Aorta (tissue), 5 donors: Measurements from ENCODE around the gene TYK2. TPM values are rescaled to one million over a fixed set of nuclear protein-coding genes. Genes with fewer than 3 reads are reported as not detected.

ENCODE experiments used
- ATAC-seq: fragments of 200-7000 bp; cut with Tn5 transposase; one replicate; pipeline ENCODE4 v1.9.1; 2022; ENCODE audit warnings: moderate library complexity; ENCODE audit not compliant: low FRiP score
- DNase-seq, 2 donors: peaks; one replicate each; pipeline ENCODE4 v3.0.0-alpha.2; 2020
- H3K27ac ChIP-seq, 2 donors: one replicate each; pipeline ENCODE4 v1.5.1; 2013; ENCODE audit warnings: low read length in 2 of 2, mild to moderate bottlenecking in 2 of 2, moderate library complexity in 2 of 2, control low read depth in 1 of 2, inconsistent platforms in 1 of 2, low read depth in 1 of 2
- H3K27me3 ChIP-seq, 2 donors: one replicate each; pipeline ENCODE4 v1.6.1; 2013; ENCODE audit warnings: control low read depth in 1 of 2, low read length in 1 of 2, mild to moderate bottlenecking in 1 of 2, moderate library complexity in 1 of 2; ENCODE audit not compliant: insufficient read depth in 2 of 2, control insufficient read depth in 1 of 2
- H3K36me3 ChIP-seq, 2 donors: one replicate each; pipeline ENCODE4 v1.6.1; 2013; ENCODE audit warnings: control low read depth in 1 of 2, low read length in 1 of 2, mild to moderate bottlenecking in 1 of 2; ENCODE audit not compliant: insufficient read depth in 2 of 2, control insufficient read depth in 1 of 2
- H3K4me1 ChIP-seq, 2 donors: one replicate each; pipeline ENCODE4 v1.6.1; 2013; ENCODE audit warnings: low read length in 2 of 2, control low read depth in 1 of 2, mild to moderate bottlenecking in 1 of 2, moderate library complexity in 1 of 2; ENCODE audit not compliant: insufficient read depth in 2 of 2, control insufficient read depth in 1 of 2
- H3K4me3 ChIP-seq, 2 donors: one replicate each; pipeline ENCODE4 v1.5.1; 2013; ENCODE audit warnings: low read length in 2 of 2, control low read depth in 1 of 2, mild to moderate bottlenecking in 1 of 2
- H3K9me3 ChIP-seq: one replicate; pipeline ENCODE4 v1.6.1; 2013; ENCODE audit warnings: mild to moderate bottlenecking, low read length; ENCODE audit not compliant: control insufficient read depth
- WGBS, 2 donors: extraction: QIAGEN DNeasy Blood & Tissue Kit; methylation state at CpG; one replicate each; pipeline ENCODE4 v1.1.7; 2013; 5-methylcytosine and 5-hydroxymethylcytosine counted together
- intact Hi-C, 2 donors: fragments of 100-400 bp; cut with DNase I; formaldehyde crosslinking; loops; one replicate each; pipeline versions ENCODE4 v1.14.2 to v1.15.0; 2022
- polyA plus RNA-seq, 2 donors: library from polyadenylated mRNA; stranded (reverse); fragments of 200-250 nt; gene quantifications; one replicate each; pipeline ENCODE4 v1.2.3, GENCODE V29; 2013
- total RNA-seq, 2 donors: library from RNA; stranded (reverse); fragmentation: NEBNext Ultra II Directional; extraction: Animal tissue kit (Norgen Biotek cat#: 25700); gene quantifications; one replicate each; pipeline ENCODE4 v1.2.1, GENCODE V29; 2021
- donor health status: healthy with polysubstance abuse.
- donor health status: Bipolar disorder and iron deficiency.
- donor health status: DM: no; HTN: no; CAD: no.
- donor health status: DM: no; HTN: no; CAD: no.
- donor health status: DM: yes; HTN: yes; CAD: no.

Gene TYK2
- total and polyA plus RNA-seq, 4 donors, result 33.2 to 253 (median 106) TPM

DNA sequence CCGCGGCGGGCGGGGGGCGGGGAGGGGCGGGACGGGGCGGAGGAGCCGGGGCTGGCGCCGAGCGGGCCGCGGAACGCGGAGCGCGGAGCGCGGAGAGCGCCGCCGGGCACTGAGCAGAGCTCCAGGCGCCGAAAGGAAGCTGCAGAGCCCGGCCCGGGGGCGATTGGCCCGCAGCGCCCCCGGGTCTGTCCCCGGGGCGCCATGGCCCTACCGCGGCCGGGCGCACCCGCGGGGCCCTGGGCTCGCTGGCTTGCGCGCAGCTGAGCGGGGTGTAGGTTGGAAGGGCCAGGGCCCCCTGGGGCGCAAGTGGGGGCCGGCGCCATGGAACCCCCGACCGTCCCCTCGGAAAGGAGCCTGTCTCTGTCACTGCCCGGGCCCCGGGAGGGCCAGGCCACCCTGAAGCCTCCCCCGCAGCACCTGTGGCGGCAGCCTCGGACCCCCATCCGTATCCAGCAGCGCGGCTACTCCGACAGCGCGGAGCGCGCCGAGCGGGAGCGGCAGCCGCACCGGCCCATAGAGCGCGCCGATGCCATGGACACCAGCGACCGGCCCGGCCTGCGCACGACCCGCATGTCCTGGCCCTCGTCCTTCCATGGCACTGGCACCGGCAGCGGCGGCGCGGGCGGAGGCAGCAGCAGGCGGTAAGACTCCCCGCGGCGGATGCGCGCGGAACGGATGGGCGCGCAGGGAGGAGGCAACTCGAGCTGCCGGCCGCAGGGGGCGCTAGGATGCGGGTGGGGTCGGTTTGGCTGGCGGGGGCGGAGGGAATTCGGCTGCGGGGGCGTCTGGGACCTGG lies 40.3 kb upstream of the TYK2 start, which contains the start of gene PDE4A:
PDE4A (plus strand) TSS at position 95 of the 796 bp plus-strand sequence; CDS start at position 322, 227 bp downstream.
- H3K4me3 ChIP-seq, result no peak within 1 kb of the TSS
- ATAC-seq, result no peak

DNA sequence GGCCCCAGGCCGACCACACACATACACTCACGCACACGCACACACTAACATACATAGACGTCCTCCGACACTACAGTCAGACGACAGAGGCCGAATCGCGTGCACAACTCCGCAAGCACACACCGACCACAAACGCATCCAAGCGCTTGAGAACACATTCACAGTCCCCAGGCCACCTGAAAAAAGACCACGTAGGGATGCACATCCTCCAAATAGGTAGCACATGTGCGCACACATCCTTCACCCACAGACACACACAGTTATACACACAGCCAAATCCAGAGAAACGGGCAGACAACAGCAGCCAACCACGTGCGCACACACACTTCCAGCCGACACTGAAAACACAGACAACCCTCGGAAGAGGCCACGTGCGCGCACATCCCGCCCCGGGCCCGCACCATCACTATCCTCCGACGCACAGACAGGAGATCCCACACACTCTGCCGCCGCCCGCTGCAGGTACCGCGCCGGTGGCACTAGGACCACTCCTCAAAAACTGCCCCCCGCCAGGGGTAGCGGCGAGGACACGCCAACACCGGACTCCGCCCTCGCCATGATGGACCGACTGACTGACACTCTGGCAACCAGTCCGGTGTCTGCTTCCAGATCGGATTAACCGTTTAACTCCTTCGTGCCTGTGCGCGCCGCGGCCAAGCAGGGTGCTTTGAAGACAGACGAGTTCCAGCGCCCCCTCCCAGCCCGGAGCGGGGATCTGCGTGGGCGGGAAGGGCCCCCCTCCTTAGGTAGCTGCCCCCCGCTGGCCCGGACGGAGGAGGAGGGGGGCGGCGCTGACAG lies 39.5 kb upstream of the TYK2 start:
- DNase-seq, result no peak
- ATAC-seq, result no peak
- H3K27me3 ChIP-seq, result no peaks in the 10 kb centered on the region
- no peak overlapping the region for H3K27ac ChIP-seq
- no peak overlapping the region for H3K4me3 ChIP-seq
- H3K9me3 ChIP-seq, result no peaks in the 10 kb centered on the region
- no peaks in the 10 kb centered on the region for H3K36me3 ChIP-seq
- 1% methylated on average over 57 to 61 of the region's 61 CpGs for WGBS, 2 donors
- intact Hi-C loops, result no loop called here
- no peaks in the 10 kb centered on the region for H3K4me1 ChIP-seq

More for the DNA sequence above, 40.3 kb upstream of the TYK2 start, which contains the start of gene PDE4A:
- intact Hi-C loops, result no loop called here
- Histone ChIP-seq H3K36me3 (no peaks in the 10 kb centered on the region), H3K27me3 (no peaks in the 10 kb centered on the region), H3K4me1 (no peaks in the 10 kb centered on the region), H3K9me3 (no peaks in the 10 kb centered on the region), H3K27ac (no peak within 1 kb of the TSS)
- DNase-seq, result no peak
- 1% methylated on average over 82 to 104 of the region's 104 CpGs for WGBS, 2 donors

- WGBS, 2 donors, result 1% methylated on average over 22 to 40 of the region's 40 CpGs
- intact Hi-C loops, result no loop called here
- Histone ChIP-seq H3K27ac (no peak overlapping the region), H3K4me3 (no peak overlapping the region), H3K4me1 (no peaks in the 10 kb centered on the region), H3K9me3 (peaks cover 3% of the 10 kb centered on the region), H3K36me3 (no peaks in the 10 kb centered on the region), H3K27me3 (no peaks in the 10 kb centered on the region)
- ATAC-seq (no peak), DNase-seq (peak in 1 of 2 donors; percentile 83)
Observed at GRCh38 chr19:10419200-10419645, 38.9 kb upstream of the TYK2 start.

- no peaks in the 10 kb centered on the region for H3K4me1 ChIP-seq
- WGBS, 2 donors, result 1 to 2% methylated on average over 26 to 32 of the region's 32 CpGs
- ATAC-seq (no peak), DNase-seq (no peak)
- H3K27ac ChIP-seq, result no peak overlapping the region
- H3K27me3 ChIP-seq, result no peaks in the 10 kb centered on the region
- H3K36me3 ChIP-seq, result no peaks in the 10 kb centered on the region
- intact Hi-C loops, result no loop called here
- peaks cover 3% of the 10 kb centered on the region for H3K9me3 ChIP-seq
- no peak overlapping the region for H3K4me3 ChIP-seq
Observed at GRCh38 chr19:10418485-10419199, 38.3 kb upstream of the TYK2 start.

GRCh38 chr19:10418235-10418484 lies 37.8 kb upstream of the TYK2 start:
- no peak for DNase-seq
- Histone ChIP-seq H3K27me3 (no peaks in the 10 kb centered on the region), H3K4me1 (no peaks in the 10 kb centered on the region), H3K27ac (no peak overlapping the region), H3K4me3 (no peak overlapping the region), H3K9me3 (peaks cover 3% of the 10 kb centered on the region), H3K36me3 (no peaks in the 10 kb centered on the region)
- 0 to 2% methylated on average over 3 of the region's 3 CpGs for WGBS, 2 donors
- ATAC-seq, result no peak
- intact Hi-C loops, result no loop called here

GRCh38 chr19:10417541-10418234 lies 37.3 kb upstream of the TYK2 start:
- peak in 1 of 2 donors; percentile 74 for DNase-seq
- Histone ChIP-seq H3K4me3 (no peak overlapping the region), H3K27ac (no peak overlapping the region), H3K9me3 (peaks cover 3% of the 10 kb centered on the region), H3K27me3 (no peaks in the 10 kb centered on the region), H3K4me1 (no peaks in the 10 kb centered on the region), H3K36me3 (no peaks in the 10 kb centered on the region)
- ATAC-seq, result no peak
- intact Hi-C loops, result no loop called here
- 5 to 7% methylated on average over 30 of the region's 30 CpGs for WGBS, 2 donors

DNA sequence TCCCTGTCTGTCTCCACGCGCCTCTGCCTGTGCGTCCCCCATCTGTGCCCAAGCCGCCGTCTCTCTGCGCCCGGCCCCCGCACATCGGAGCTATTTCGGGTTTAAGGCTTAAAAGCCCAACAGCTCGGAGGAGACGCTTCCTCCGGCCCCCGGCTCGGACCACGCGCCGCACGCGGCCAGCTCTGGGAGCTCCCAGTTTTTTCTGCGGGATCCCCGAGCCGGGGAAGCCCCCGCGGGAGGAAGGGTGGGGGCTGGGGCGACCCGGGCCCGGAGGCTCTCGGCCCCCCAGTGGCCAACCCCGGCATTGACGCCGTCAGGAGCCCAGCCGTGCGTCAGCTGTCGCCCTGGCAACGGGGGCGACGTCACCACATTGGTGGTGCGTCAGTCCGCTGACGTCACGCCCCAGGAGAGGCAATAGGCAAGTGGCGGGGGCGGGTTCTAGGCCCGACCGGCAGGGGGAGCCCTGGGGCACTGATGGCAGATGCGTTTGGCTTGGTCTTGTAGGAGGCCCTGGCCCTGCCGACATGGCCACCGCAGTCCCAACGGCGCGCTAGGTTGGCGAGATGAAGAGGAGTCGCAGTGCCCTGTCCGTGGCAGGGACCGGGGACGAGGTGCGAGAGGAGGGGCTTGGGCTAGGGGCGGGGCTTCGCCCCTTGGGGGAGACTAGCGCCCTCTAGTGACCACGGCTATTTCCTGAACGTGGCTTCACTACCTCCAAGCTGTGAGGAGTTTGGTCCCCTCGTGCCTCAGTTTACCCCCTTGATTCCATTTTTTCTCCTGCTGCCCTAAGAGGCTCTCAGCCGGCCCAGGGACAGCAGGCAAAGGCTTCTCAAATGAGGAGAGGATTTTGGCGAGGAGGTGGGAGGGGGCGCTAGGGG lies 36.2 kb upstream of the TYK2 start:
- WGBS, 2 donors, result 3% methylated on average over 59 to 67 of the region's 67 CpGs
- Histone ChIP-seq H3K9me3 (peaks cover 3% of the 10 kb centered on the region), H3K27ac (no peak overlapping the region), H3K36me3 (no peaks in the 10 kb centered on the region), H3K4me3 (no peak overlapping the region), H3K4me1 (no peaks in the 10 kb centered on the region), H3K27me3 (no peaks in the 10 kb centered on the region)
- peak; percentile 88 for ATAC-seq
- intact Hi-C loops, result no loop called here
- DNase-seq, result peak; percentile 88 to 93

DNA sequence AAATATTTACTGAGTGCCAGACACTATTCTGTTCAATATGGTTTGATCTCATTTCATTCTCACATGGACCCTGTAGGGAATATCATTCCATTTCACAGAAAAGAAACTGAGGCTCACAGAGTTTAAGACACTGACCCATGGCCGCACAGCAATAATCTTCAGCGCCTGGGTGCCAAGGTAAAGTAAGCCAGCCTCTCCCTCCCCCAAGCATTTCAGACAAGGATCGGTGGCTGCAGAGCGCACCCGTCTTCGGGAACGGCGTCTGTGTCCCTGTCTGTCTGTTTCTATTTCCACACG lies 35.7 kb upstream of the TYK2 start:
- 3 to 8% methylated on average over 9 of the region's 9 CpGs for whole genome bisulfite sequencing, 2 donors
- DNase-seq, result no peak
- intact Hi-C loops, result no loop called here
- Histone ChIP-seq H3K4me1 (no peaks in the 10 kb centered on the region), H3K27ac (no peak overlapping the region), H3K27me3 (no peaks in the 10 kb centered on the region), H3K9me3 (peaks cover 3% of the 10 kb centered on the region), H3K36me3 (no peaks in the 10 kb centered on the region), H3K4me3 (no peak overlapping the region)
- no peak for ATAC-seq
